HepG2 (cell line): Measurements from ENCODE around the gene STARD10. TPM values are rescaled to one million over a fixed set of nuclear protein-coding genes. Genes with fewer than 3 reads are reported as not detected.
A peak's percentile ranks its signal among the peaks of the same experiment; 100 is the strongest.

Experiments
- ARNT2 ChIP-seq: sonication (generic); formaldehyde crosslinking; IDR thresholded peaks from 2 replicates; pipeline ENCODE4 v1.8.0; 2022; ENCODE audit warnings: mild to moderate bottlenecking, low read depth, missing genetic modification reagents, moderate library complexity
- ETV5 ChIP-seq: IDR thresholded peaks from 2 replicates; pipeline ENCODE4 v1.6.1; 2018; ENCODE audit warnings: missing biosample characterization, missing genetic modification reagents, inconsistent platforms, borderline replicate concordance
- HNRNPL ChIP-seq: fragments of 200-400 bp; formaldehyde crosslinking; IDR thresholded peaks from 2 replicates; pipeline ENCODE4 v1.6.1; 2017; ENCODE audit warnings: mild to moderate bottlenecking, low read depth, low read length
- NFATC3 ChIP-seq: sonication (generic); formaldehyde crosslinking; IDR thresholded peaks from 2 replicates; pipeline ENCODE4 v1.5.1; 2020; ENCODE audit warnings: mild to moderate bottlenecking, missing genetic modification reagents
- NKX3-1 ChIP-seq: sonication (generic); formaldehyde crosslinking; IDR thresholded peaks from 2 replicates; pipeline ENCODE4 v1.5.0; 2020; ENCODE audit warnings: missing genetic modification reagents
- SAP130 ChIP-seq: IDR thresholded peaks from 2 replicates; pipeline ENCODE4 v1.6.1; 2016; ENCODE audit warnings: low read depth
- SNAPC2 ChIP-seq: sonication (generic); formaldehyde crosslinking; IDR thresholded peaks from 2 replicates; pipeline ENCODE4 v1.8.1; 2022; ENCODE audit warnings: mild to moderate bottlenecking, missing genetic modification reagents
- SRSF1 ChIP-seq: fragments of 200-400 bp; formaldehyde crosslinking; optimal IDR thresholded peaks from 2 replicates; pipeline ENCODE3; 2017; ENCODE audit warnings: mild to moderate bottlenecking, low read depth, low read length, moderate library complexity
- ZNF263 ChIP-seq: sonication (generic); formaldehyde crosslinking; IDR thresholded peaks from 2 replicates; pipeline ENCODE4 v1.4.0; 2020; ENCODE audit warnings: missing genetic modification reagents
- ZSCAN31 ChIP-seq: sonication (generic); formaldehyde crosslinking; IDR thresholded peaks from 2 replicates; pipeline ENCODE4 v1.5.0; 2020; ENCODE audit warnings: low read depth, mild to moderate bottlenecking, missing genetic modification reagents
- polyA plus RNA-seq, 8 experiments: library from polyadenylated mRNA; depleted of rRNA in 3 of 8; stranded (reverse) in 7 of 8; unstranded in 1 of 8; fragments of >200 nt; fragmentation: Illumina TruSeq in 4 of 8; extraction: Trizol in 4 of 8; gene quantifications; 2 replicates each; pipeline versions ENCODE4 v1.2.1 to v1.2.3, GENCODE V29; 2011 to 2016; ENCODE audit warnings: low read depth in 4 of 8, missing spikeins in 1 of 8, mixed read lengths in 1 of 8; ENCODE audit not compliant: insufficient read depth in 1 of 8
- total RNA-seq, 5 experiments: library from RNA; depleted of rRNA; stranded (reverse); fragments of >200 nt; fragmentation: Illumina TruSeq; extraction: Trizol; gene quantifications; 2 replicates each; pipeline ENCODE4 v1.2.3, GENCODE V29; 2016; ENCODE audit warnings: low read depth in 1 of 5
- TF ChIP-seq, protein P1 (sequence below): sonication (generic); formaldehyde crosslinking; IDR thresholded peaks from 2 replicates; pipeline ENCODE4 v1.4.0; 2020; ENCODE audit warnings: missing genetic modification reagents
- TF ChIP-seq, protein P2 (sequence below), 2 experiments: fragments of 450-650 bp in 1 of 2; sonication (generic) in 1 of 2; formaldehyde crosslinking; IDR thresholded peaks; 2 replicates each; pipeline versions ENCODE4 v1.5.0 to v1.8.0; 2020 to 2022; ENCODE audit warnings: mild to moderate bottlenecking in 1 of 2, missing genetic modification reagents in 1 of 2
- TF ChIP-seq, protein P3 (sequence below): IDR thresholded peaks from 2 replicates; pipeline ENCODE4 v1.6.1; 2016; ENCODE audit warnings: control low read depth
- TF ChIP-seq, protein P4 (sequence below): sonication (generic); formaldehyde crosslinking; IDR thresholded peaks from 2 replicates; pipeline ENCODE4 v1.4.0; 2020; ENCODE audit warnings: mild to moderate bottlenecking, missing genetic modification reagents
- TF ChIP-seq, protein P5 (sequence below): sonication (generic); formaldehyde crosslinking; IDR thresholded peaks from 2 replicates; pipeline ENCODE4 v1.8.1; 2023; ENCODE audit warnings: missing genetic modification reagents, inconsistent platforms, borderline replicate concordance
- TF ChIP-seq, protein P6 (sequence below): sonication (generic); formaldehyde crosslinking; IDR thresholded peaks from 2 replicates; pipeline ENCODE4 v1.9.0; 2021; ENCODE audit warnings: missing genetic modification reagents, mild to moderate bottlenecking, borderline replicate concordance

STARD10 gene
- total and polyA plus RNA-seq, 2 of the 13 experiments (the other 11 are each of a cell fraction or from before 2014, with no cell fraction given) = 260 to 341 TPM

DNA sequence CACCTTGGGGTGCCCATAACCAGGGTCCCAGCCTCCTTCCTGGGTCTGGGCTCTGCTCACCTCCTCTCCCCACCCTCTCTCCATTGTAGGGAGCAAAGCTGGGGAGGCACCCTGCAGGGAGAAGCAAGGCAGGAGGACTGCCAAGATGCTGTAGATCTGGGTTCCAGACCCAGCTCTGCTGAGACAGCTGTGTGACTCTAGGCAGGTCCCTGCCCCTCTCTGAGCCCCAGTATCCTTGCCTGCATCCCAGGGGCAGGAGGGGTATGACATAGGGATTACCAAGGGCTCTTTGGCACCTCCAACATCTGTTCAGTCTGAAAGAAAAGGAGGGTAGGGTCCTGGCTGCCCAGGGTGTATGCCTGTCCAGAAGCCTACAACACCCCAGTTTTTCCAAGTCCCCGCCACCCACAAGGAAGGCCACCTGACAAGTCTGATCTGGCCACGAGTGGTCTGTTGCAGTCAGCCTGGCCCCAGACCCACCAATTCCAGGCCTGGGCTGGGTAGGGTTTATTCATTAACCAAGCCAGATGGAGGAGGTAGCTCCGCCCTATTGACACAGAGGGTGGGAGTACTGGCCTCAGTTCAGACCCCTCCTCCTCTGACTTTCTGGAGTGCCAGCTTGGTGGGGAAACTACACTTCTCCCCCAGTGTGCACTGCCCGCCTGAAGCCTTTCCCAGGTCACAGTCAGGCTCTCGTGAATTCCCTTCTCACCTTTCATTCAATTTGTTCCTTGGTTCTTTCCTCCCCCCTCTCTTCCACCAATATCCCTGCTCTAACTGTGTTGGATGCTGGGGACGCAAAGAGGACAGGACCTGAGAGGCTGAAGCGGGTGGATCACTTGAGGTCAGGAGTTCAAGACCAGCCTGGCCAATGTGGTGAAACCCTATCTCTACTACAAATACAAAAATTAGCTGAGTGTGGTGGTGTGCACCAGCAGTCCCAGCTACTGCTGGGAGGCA lies 15.0 kb downstream of the STARD10 start (continued):
- TF ChIP-seq, protein P1, sequence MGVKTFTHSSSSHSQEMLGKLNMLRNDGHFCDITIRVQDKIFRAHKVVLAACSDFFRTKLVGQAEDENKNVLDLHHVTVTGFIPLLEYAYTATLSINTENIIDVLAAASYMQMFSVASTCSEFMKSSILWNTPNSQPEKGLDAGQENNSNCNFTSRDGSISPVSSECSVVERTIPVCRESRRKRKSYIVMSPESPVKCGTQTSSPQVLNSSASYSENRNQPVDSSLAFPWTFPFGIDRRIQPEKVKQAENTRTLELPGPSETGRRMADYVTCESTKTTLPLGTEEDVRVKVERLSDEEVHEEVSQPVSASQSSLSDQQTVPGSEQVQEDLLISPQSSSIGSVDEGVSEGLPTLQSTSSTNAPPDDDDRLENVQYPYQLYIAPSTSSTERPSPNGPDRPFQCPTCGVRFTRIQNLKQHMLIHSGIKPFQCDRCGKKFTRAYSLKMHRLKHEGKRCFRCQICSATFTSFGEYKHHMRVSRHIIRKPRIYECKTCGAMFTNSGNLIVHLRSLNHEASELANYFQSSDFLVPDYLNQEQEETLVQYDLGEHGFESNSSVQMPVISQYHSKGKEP (CRISPR knock-in tag) = no peak
- TF ChIP-seq, protein P2, sequence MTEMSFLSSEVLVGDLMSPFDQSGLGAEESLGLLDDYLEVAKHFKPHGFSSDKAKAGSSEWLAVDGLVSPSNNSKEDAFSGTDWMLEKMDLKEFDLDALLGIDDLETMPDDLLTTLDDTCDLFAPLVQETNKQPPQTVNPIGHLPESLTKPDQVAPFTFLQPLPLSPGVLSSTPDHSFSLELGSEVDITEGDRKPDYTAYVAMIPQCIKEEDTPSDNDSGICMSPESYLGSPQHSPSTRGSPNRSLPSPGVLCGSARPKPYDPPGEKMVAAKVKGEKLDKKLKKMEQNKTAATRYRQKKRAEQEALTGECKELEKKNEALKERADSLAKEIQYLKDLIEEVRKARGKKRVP (CRISPR knock-in tag; IDR thresholded peaks at IDR 0.05) = no peak
- TF ChIP-seq, protein P3, sequence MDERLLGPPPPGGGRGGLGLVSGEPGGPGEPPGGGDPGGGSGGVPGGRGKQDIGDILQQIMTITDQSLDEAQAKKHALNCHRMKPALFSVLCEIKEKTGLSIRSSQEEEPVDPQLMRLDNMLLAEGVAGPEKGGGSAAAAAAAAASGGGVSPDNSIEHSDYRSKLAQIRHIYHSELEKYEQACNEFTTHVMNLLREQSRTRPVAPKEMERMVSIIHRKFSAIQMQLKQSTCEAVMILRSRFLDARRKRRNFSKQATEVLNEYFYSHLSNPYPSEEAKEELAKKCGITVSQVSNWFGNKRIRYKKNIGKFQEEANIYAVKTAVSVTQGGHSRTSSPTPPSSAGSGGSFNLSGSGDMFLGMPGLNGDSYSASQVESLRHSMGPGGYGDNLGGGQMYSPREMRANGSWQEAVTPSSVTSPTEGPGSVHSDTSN (CRISPR knock-in tag) = no peak
- TF ChIP-seq HNRNPL (no peak), ZSCAN31 (CRISPR knock-in tag) (no peak), SAP130 (CRISPR knock-in tag) (peak; percentile 84), ARNT2 (CRISPR knock-in tag) (no peak), ZNF263 (CRISPR knock-in tag) (peak; percentile 30; the same call in 1 of the 2 replicates), NFATC3 (no peak), SNAPC2 (CRISPR knock-in tag) (peak; percentile 59; the same call in 1 of the 2 replicates), NKX3-1 (CRISPR knock-in tag) (no peak), SRSF1 (no peak), ETV5 (peak; percentile 7)
- TF ChIP-seq, protein P4, sequence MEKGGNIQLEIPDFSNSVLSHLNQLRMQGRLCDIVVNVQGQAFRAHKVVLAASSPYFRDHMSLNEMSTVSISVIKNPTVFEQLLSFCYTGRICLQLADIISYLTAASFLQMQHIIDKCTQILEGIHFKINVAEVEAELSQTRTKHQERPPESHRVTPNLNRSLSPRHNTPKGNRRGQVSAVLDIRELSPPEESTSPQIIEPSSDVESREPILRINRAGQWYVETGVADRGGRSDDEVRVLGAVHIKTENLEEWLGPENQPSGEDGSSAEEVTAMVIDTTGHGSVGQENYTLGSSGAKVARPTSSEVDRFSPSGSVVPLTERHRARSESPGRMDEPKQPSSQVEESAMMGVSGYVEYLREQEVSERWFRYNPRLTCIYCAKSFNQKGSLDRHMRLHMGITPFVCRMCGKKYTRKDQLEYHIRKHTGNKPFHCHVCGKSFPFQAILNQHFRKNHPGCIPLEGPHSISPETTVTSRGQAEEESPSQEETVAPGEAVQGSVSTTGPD (CRISPR knock-in tag) = no peak
- TF ChIP-seq, protein P5, sequence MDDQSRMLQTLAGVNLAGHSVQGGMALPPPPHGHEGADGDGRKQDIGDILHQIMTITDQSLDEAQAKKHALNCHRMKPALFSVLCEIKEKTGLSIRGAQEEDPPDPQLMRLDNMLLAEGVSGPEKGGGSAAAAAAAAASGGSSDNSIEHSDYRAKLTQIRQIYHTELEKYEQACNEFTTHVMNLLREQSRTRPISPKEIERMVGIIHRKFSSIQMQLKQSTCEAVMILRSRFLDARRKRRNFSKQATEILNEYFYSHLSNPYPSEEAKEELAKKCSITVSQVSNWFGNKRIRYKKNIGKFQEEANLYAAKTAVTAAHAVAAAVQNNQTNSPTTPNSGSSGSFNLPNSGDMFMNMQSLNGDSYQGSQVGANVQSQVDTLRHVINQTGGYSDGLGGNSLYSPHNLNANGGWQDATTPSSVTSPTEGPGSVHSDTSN (CRISPR knock-in tag) = no peak
- TF ChIP-seq, protein P6, sequence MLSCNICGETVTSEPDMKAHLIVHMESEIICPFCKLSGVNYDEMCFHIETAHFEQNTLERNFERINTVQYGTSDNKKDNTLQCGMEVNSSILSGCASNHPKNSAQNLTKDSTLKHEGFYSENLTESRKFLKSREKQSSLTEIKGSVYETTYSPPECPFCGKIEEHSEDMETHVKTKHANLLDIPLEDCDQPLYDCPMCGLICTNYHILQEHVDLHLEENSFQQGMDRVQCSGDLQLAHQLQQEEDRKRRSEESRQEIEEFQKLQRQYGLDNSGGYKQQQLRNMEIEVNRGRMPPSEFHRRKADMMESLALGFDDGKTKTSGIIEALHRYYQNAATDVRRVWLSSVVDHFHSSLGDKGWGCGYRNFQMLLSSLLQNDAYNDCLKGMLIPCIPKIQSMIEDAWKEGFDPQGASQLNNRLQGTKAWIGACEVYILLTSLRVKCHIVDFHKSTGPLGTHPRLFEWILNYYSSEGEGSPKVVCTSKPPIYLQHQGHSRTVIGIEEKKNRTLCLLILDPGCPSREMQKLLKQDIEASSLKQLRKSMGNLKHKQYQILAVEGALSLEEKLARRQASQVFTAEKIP (CRISPR knock-in tag) = no peak
